Ovary (tissue), 9 donors: ENCODE data around the gene SLC35E3. TPM values are rescaled to one million over a fixed set of nuclear protein-coding genes. Genes with fewer than 3 reads are reported as not detected.
"Not testable (repeated sequence)": the region's sequence is repeated elsewhere in the genome, so short reads cannot be mapped to it uniquely, and the experiment has no call there.

Experiments used
- DNase-seq, 5 donors: peaks; one replicate each; pipeline ENCODE4 v3.0.0-alpha.2; 2019 to 2020
- H3K27ac ChIP-seq, 2 donors: fragments of 200-600 bp; one replicate each; pipeline versions ENCODE4 v1.5.1 to v1.8.0; 2019 to 2022
- H3K27me3 ChIP-seq: fragments of 200-600 bp; one replicate; pipeline ENCODE4 v1.8.0; 2022
- H3K36me3 ChIP-seq: fragments of 200-600 bp; sonication (generic); one replicate; pipeline ENCODE4 v1.5.1; 2019
- H3K4me1 ChIP-seq: one replicate; pipeline ENCODE4 v1.8.1; 2013; ENCODE audit warnings: mild to moderate bottlenecking, moderate library complexity; ENCODE audit not compliant: insufficient read depth
- H3K4me3 ChIP-seq: fragments of 200-600 bp; sonication (generic); one replicate; pipeline ENCODE4 v1.5.1; 2017
- H3K9me3 ChIP-seq, 2 donors: fragments of 200-600 bp in 1 of 2; sonication (generic) in 1 of 2; one replicate each; pipeline versions ENCODE4 v1.5.1 to v1.8.1; 2013 to 2019; ENCODE audit warnings: mild to moderate bottlenecking in 1 of 2, moderate library complexity in 1 of 2
- EP300 ChIP-seq: sonication (generic); formaldehyde crosslinking; IDR thresholded peaks from one replicate; pipeline ENCODE4 v1.6.1; 2017; ENCODE audit warnings: antibody characterized with exemption
- POLR2A ChIP-seq: fragments of 450-650 bp; IDR thresholded peaks from one replicate; pipeline ENCODE4 v1.6.1; 2017; ENCODE audit warnings: antibody characterized with exemption, mild to moderate bottlenecking, moderate library complexity
- WGBS, 3 donors: extraction: QIAGEN DNeasy Blood & Tissue Kit in 1 of 3; methylation state at CpG; one replicate each; pipeline versions ENCODE4 v1.1.5 to v1.1.7; 2013 to 2017; 5-methylcytosine and 5-hydroxymethylcytosine counted together
- intact Hi-C, 4 donors: fragments of 100-400 bp; cut with DNase I; formaldehyde crosslinking; loops; one replicate each; pipeline versions ENCODE4 v1.11.0 to v1.15.1; 2022 to 2023
- polyA plus RNA-seq, 2 donors: library from polyadenylated mRNA; stranded (reverse); fragments of 200-250 nt in 1 of 2; fragments of 350-450 nt in 1 of 2; fragmentation: Illumina TruSeq in 1 of 2; extraction: RNeasy Lipid Tissue Mini Kit (QIAGEN cat#74804) in 1 of 2; gene quantifications; one replicate each; pipeline ENCODE4 v1.2.3, GENCODE V29; 2013 to 2014
- total RNA-seq, 7 donors: library from RNA; depleted of rRNA in 2 of 7; stranded (reverse); fragments of >200 nt in 2 of 7; fragmentation: NEBNext Ultra II Directional in 3 of 7; extraction: Animal tissue kit (Norgen Biotek cat#: 25700) in 3 of 7; gene quantifications; one replicate each; pipeline versions ENCODE4 v1.1.0 to v1.2.4, GENCODE V29; 2016 to 2023
- TF ChIP-seq, protein P1 (sequence below), 3 donors: fragments of 450-650 bp in 2 of 3; fragments of 200-600 bp in 1 of 3; IDR thresholded peaks; one replicate each; pipeline versions ENCODE4 v1.5.1 to v1.8.0; 2016 to 2022; ENCODE audit warnings: antibody characterized with exemption in 3 of 3, mild to moderate bottlenecking in 1 of 3
- donor health status: DM: no; HTN: no; CAD: no; lungs with moderate emphysema.
- donor health status: DM: no; HTN: no; CAD: no.
- donor health status: Bipolar disorder and iron deficiency.
- donor health status: DM: yes; HTN: yes; CAD: no.
- donor health status: DM: no; HTN: no; CAD: no.
- donor health status: DM: yes; HTN: yes; CAD: no.

The SLC35E3 gene
- total and polyA plus RNA-seq, 9 donors = 1.1 to 12.3 (median 8.1) TPM

DNA sequence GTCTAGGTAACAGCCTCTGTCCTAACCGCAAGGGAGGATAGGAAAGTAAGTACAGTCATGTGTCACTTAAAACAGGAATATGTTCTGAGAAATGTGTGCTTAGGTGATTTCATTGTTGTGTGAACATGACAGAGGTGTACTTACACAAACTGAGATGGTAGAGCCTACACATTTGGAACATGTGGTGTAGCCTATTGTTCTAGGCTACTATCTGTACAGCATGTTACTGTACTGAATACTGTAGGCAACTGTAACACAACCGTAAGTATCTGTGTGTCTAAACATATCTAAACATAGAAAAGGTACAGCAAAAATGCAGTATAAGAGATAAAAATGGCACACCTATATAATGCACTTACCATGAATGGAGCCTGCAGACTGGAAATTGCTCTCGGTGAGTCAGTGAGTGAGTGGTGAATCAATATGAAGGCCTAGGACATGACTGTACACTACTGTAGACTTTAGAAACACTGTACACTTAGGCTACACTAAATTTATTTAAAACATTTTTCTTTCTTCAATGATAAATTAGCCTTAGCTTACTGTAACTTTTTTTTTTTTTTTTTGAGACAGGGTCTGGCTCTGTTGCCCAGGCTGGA, 48.8 kb downstream of the SLC35E3 start:
- intact Hi-C loops = no loop called here
- DNase-seq = no peak
- Histone ChIP-seq H3K27me3 (no peaks in the 10 kb centered on the region), H3K27ac (no peak overlapping the region), H3K36me3 (no peaks in the 10 kb centered on the region), H3K9me3 (no peaks in the 10 kb centered on the region), H3K4me1 (no peaks in the 10 kb centered on the region), H3K4me3 (no peak overlapping the region)
- TF ChIP-seq POLR2A (no peak), EP300 (no peak)
- TF ChIP-seq, protein P1, sequence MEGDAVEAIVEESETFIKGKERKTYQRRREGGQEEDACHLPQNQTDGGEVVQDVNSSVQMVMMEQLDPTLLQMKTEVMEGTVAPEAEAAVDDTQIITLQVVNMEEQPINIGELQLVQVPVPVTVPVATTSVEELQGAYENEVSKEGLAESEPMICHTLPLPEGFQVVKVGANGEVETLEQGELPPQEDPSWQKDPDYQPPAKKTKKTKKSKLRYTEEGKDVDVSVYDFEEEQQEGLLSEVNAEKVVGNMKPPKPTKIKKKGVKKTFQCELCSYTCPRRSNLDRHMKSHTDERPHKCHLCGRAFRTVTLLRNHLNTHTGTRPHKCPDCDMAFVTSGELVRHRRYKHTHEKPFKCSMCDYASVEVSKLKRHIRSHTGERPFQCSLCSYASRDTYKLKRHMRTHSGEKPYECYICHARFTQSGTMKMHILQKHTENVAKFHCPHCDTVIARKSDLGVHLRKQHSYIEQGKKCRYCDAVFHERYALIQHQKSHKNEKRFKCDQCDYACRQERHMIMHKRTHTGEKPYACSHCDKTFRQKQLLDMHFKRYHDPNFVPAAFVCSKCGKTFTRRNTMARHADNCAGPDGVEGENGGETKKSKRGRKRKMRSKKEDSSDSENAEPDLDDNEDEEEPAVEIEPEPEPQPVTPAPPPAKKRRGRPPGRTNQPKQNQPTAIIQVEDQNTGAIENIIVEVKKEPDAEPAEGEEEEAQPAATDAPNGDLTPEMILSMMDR (IDR thresholded peaks at IDR 0.05) = no peak
- WGBS, 3 donors = 90 to 95% (median 91%) methylated on average over 3 of the region's 3 CpGs

DNA sequence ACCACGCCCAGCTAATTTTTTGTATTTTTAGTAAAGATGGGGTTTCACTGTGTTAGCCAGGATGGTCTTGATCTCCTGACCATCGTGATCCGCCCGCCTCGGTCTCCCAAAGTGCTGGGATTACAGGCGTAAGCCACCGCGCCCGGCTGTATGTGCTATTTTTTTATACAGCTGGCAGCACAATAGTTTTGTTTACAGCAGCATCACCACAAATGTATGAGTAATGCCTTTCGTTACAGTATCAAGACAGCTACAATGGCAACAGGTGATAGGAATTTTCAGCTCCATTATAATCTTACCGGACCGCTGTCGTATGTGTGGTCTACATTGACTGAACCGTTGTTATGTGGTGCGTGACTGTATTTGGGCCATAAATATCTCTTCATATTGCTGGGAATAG, 50.4 kb downstream of the SLC35E3 start:
- WGBS, 3 donors = 97 to 100% (median 98%) methylated on average over 15 of the region's 15 CpGs
- TF ChIP-seq, protein P1 (IDR thresholded peaks at IDR 0.05) = no peak
- TF ChIP-seq POLR2A (no peak), EP300 (no peak)
- no peak overlapping the region for H3K27ac ChIP-seq
- no peak overlapping the region for H3K4me3 ChIP-seq
- H3K27me3 ChIP-seq = no peaks in the 10 kb centered on the region
- no peaks in the 10 kb centered on the region for H3K4me1 ChIP-seq
- intact Hi-C loops = no loop called here
- no peaks in the 10 kb centered on the region for H3K9me3 ChIP-seq
- H3K36me3 ChIP-seq = no peaks in the 10 kb centered on the region
- no peak for DNase-seq

DNA sequence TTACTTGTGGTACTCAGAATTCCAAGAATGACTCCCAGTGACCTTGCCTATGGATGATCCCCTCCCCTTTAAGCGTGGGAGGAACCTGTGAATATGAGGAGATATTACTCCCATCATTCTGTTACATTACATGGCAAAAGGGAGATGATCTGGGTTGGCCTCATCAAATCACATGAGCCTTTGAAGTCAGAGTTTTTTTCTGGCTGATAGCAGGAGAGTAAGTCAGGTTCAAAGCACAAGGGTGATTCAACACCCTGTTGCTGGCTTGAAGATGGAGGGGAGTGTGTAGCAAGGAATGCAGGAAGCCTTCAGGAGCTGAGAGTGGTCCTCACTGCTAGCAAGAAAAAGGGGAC, 52.9 kb downstream of the SLC35E3 start:
- H3K27me3 ChIP-seq = no peaks in the 10 kb centered on the region
- H3K27ac ChIP-seq = no peak overlapping the region
- intact Hi-C loops = no loop called here
- 76 to 93% (median 86%) methylated on average over 1 of the region's 1 CpG for WGBS, 3 donors
- H3K9me3 ChIP-seq = no peaks in the 10 kb centered on the region
- TF ChIP-seq, protein P1 (IDR thresholded peaks at IDR 0.05) = no peak
- no peak for TF ChIP-seq EP300
- TF ChIP-seq POLR2A = no peak
- no peak for DNase-seq
- H3K4me3 ChIP-seq = no peak overlapping the region
- H3K36me3 ChIP-seq = no peaks in the 10 kb centered on the region
- H3K4me1 ChIP-seq = no peaks in the 10 kb centered on the region

DNA sequence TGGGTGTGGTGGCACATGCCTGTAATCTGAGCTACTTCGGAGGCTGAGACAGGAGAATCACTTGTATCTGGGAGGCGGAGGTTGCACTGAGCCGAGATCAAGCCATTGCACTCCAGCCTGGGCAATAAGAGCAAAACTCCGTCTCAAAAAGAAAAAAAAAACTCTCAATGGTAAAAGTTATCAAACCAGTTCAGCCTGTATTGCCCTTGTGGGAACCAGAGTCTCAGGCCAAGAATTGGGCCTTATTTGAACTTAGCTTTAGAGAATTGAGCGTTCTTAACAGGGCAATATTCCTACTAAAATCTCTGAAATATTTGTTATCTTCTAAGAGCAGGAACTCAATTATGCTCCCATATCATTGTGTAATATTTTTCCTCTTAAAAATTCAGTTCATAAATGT, 54.3 kb downstream of the SLC35E3 start:
- intact Hi-C loops = loop anchor here in 1 of 4 donors (10.0 kb wide), 1 partner anchor 55 kb away; the partner anchor contains the start of gene SLC35E3

DNA sequence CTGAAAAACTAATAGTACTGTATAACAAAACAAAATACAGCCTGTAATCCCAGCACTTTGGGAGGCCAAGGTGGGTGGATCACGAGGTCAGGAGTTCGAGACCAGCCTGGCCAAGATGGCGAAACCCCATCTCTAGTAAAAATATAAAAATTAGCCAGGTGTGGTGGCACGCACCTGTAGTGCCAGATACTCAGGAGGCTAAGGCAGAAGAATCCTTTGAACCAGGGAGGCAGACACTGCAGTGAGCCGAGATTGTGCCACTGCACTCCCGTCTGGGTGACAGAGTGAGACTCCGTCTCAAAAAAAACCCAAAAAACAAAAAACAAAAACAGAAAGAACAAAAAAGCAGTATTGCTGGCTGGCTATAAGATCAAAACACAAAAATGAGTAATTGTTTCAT, 55.1 kb downstream of the SLC35E3 start:
- H3K27ac ChIP-seq = not testable (repeated sequence)
- intact Hi-C loops = loop anchor here in 1 of 4 donors (10.0 kb wide), 1 partner anchor 56 kb away; the partner anchor contains the start of gene SLC35E3
- WGBS, 3 donors = 91 to 95% (median 93%) methylated on average over 7 of the region's 7 CpGs

More for the DNA sequence above, 54.3 kb downstream of the SLC35E3 start:
- H3K27ac ChIP-seq = no peak overlapping the region
- no peak for DNase-seq
- no peaks in the 10 kb centered on the region for H3K36me3 ChIP-seq
- TF ChIP-seq EP300 = no peak
- TF ChIP-seq, protein P1 (IDR thresholded peaks at IDR 0.05) = no peak
- TF ChIP-seq POLR2A = no peak
- no peak overlapping the region for H3K4me3 ChIP-seq
- no peaks in the 10 kb centered on the region for H3K4me1 ChIP-seq
- WGBS, 3 donors = 93 to 95% (median 94%) methylated on average over 5 of the region's 5 CpGs
- no peaks in the 10 kb centered on the region for H3K27me3 ChIP-seq
- no peaks in the 10 kb centered on the region for H3K9me3 ChIP-seq

DNA sequence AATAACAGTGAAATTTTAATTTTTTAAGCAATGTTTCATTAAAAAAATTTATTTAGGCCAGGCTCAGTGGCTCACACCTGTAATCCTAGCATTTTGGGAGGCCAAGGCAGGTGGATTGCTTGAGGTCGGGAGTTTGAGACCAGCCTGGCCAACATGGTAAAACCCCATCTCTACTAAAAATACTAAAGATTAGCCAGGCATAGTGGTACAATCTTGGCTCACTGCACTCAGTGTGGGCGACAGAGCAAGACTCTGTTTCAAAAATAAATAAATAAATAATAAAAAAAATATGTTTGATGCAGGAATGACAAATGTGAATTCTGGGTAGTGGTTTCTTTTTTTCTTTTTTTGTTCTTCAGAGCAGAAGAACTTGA, 56.4 kb downstream of the SLC35E3 start:
- H3K9me3 ChIP-seq, H3K4me1 ChIP-seq, H3K27ac ChIP-seq, DNase-seq, H3K4me3 ChIP-seq, H3K27me3 ChIP-seq, H3K36me3 ChIP-seq: not testable (repeated sequence)
- intact Hi-C loops = loop anchor here in 1 of 4 donors (10.0 kb wide), 1 partner anchor 58 kb away; the partner anchor contains the start of gene SLC35E3
- 79 to 88% (median 82%) methylated on average over 2 of the region's 2 CpGs for WGBS, 3 donors

More for the DNA sequence above, 55.1 kb downstream of the SLC35E3 start:
- not testable (repeated sequence) for H3K4me1 ChIP-seq, H3K36me3 ChIP-seq, H3K4me3 ChIP-seq, H3K27me3 ChIP-seq, DNase-seq, H3K9me3 ChIP-seq

DNA sequence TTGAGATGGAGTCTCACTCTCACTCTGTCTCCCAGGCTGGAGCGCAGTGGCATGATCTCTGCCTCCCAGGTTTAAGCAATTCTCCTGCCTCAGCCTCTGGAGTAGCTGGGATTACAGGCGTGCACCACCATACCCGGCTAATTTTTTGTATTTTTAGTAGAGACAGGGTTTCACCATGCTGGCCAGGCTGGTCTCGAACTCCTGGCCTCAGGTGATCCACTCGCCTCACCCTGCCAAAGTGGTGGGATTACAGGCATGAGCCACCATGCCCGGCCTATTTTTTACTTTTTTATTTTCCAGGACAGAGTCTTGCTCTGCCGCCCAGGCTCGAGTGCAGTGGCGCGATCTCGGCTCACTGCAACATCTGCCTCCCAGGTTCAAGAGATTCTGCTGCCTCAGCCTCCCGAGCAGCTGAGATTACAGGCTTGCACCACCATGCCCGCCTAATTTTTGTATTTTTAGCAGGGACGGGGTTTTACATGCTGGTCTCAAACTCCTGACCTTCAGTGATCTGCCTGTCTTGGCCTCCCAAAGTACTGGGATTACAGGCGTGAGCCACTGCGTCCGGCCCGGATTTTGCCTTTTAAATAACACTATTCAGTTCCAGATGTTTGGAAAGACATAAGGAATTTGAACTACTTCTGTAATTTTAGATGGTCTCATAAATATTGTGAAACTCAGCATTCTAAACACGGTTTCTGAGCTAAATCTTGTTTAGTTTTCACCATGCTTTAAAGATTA, 57.1 kb downstream of the SLC35E3 start:
- intact Hi-C loops = loop anchor here in 1 of 4 donors (10.0 kb wide), 1 partner anchor 58 kb away; the partner anchor contains the start of gene SLC35E3
- DNase-seq = not testable (repeated sequence)

More for the DNA sequence above, 57.1 kb downstream of the SLC35E3 start:
- not testable (repeated sequence) for H3K27ac ChIP-seq, H3K36me3 ChIP-seq, H3K9me3 ChIP-seq, H3K27me3 ChIP-seq, H3K4me1 ChIP-seq, H3K4me3 ChIP-seq
- 79 to 88% (median 82%) methylated on average over 19 of the region's 19 CpGs for WGBS, 3 donors
